ENCODE results near the gene R3HCC1L.

R3HCC1L gene

DNA sequence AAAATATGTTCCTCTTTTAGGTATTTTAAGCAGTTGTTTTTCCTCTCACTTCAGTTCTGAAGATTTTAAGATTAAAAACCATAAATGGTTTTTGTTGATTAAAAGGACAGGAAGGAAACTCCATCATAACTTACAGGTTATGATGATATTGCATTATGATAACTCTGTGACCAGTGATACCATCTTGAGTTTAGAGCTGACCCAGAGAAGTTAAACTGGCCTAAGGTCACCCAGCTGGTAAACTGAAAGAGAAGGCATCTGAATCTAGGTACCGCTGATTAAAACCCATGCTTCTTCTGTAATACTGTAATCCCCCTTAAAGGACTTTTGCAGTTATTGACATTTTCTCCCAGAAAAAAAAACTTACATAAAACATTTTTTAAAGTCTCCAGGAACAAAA lies 103.9 kb downstream of the R3HCC1L start:
- FAIRE-seq, result no peak

DNA sequence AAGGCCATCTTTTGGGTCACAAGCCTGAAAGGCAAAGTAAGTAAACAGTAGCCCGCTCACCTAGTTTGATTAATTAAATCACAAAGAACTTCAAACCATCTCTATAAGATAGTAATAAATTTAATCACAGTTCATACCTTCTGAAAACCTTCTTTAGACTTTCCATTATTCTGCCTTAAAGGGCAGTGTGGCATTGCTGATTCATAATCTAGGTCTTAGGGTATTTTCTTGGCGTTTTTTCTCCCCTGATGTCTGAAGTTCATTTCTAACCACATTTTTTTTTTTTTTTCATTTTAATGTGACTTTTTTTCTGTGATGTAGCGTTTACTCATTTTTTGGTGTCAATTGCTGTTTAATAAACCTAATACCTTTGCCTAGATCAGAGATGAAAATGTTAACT lies 106.1 kb downstream of the R3HCC1L start:
- FAIRE-seq, result no peak

DNA sequence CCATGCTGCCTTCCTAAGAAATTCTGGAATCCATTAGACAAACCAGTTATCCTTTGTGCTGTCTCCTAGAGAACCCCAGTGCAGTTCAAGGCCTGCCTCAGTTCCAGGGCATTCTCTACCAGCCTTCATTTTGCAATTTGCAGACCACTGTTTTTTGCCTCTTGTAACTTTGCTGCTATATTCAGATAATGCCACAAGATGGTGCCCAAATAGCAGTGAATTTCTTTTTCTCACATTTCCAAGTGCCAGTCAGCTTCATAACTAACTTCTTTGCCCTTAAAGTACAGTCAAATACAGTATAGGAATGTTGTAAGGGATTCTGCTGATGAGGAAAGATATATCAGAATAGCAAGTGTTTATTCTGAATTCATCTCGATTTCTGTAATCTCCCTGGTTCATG lies 108.4 kb downstream of the R3HCC1L start:
- FAIRE-seq, result no peak

DNA sequence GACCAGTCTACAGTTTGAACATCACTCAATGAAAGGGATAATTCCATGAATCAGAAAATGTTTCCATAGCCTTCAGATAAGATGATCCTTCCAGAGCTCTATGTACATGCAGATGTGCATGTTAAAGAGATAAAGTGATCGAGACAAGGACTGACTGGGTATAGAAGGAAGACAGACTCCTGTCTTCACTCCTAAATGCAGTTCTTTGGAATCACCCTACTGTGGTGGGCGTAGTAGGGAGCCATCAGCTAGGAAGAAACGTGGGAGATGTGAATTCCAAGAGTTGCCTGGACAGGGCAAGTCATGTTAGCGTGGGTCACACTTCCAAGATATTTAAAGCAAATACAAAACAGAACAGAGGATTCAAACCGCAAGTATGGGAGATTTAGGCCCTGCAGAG lies 109.7 kb downstream of the R3HCC1L start:
- FAIRE-seq, result no peak

DNA sequence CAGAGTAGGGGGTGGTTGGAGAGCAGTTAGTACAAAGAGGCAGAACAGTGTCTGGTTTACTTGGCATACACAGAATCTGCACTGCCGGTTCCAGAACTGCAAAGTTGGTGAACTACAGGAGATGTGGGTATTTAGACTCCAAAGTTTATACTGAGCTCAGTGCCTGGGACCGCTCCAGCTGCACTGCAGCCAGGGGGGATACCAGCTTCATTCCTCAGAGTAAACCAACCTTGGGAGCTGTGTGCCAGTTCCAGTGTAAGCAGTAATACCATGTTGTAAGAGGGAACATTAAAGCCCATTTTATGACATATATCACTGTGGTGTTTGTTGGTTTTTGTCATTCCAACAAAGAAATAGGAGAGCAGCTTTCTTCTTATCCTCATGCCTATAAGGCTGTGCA lies 110.1 kb downstream of the R3HCC1L start:
- no peak for FAIRE-seq

DNA sequence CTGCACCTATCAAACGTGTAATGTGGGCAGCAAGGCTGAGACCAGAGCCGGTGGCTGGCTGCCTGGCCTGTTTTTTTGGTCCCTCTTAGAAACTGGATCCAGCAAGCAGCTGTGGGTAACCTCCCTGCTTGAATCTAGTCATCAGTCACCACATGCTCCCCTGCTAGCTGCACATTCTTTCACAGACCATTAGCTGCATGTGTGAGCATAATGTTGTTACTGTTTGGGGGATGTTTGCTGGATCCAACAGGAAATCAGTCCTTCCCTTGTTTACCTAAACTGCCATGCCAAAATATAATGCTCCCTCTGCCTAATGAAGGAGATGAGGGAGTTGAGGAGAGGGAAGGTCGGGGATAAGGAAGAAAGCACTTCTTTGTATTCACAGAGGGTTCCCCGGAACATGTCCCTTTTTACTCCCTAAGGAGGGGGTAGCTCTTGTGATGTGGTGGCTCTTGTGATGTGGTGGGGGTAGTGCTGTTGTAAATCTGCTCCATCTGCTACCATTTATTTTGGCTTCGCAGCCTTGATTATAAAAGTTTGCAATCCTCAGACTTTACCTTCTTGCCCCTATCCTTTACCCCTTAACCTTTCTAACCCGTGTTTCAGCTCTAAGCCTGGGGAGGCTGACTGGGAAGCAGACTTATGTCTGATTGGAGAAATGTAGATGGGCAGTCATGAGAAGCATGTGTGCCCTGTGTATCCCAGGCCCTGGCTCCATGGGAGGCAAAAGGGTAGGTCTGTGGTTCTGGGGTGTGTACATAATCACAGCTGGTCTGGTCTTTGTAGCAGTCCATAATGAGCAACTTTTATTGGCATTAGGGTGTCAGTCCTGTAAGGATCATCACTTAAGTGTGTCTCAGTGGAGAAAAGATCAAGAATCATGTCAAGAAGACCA lies 112.7 kb downstream of the R3HCC1L start:
- no peak for FAIRE-seq

DNA sequence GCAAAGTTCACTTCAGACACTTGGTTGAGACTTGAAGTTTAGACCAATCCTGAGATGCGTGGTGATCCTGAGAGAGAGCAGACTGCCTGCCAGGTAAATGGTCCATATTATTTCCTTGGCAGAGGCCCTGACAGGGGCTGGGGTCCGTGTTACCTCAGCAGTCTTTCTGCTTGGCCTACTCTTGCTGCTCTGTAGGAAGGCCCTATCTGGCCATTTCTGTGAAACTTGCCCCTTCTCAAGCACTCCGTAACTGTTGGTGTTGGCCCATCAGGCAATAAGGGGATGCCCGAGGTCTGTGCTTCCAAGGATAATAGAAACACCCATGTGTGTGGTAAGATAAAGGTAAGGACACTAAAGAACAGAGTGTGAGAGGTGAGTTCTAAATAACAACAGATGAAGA lies 113.6 kb downstream of the R3HCC1L start:
- FAIRE-seq, result no peak

DNA sequence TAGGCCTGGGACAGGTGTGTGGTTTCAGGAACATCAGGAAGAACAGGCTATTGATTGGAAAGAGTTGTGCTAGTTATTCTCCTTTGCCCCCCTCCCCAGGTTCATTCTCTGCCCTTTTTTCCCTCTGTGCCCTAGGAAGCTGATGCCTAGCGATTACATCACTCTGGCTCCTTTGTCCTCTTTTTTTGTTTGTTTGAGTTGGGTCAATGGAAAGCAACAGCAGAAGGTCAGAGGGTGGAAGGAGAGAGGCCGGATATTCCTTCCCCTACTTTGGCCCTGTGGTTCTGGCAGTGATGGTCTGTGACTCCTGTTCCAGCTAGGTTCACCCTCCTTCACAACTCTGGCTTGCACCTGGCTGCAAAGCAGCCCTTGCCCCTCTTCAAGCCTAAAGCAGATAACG lies 114.7 kb downstream of the R3HCC1L start:
- no peak for FAIRE-seq

DNA sequence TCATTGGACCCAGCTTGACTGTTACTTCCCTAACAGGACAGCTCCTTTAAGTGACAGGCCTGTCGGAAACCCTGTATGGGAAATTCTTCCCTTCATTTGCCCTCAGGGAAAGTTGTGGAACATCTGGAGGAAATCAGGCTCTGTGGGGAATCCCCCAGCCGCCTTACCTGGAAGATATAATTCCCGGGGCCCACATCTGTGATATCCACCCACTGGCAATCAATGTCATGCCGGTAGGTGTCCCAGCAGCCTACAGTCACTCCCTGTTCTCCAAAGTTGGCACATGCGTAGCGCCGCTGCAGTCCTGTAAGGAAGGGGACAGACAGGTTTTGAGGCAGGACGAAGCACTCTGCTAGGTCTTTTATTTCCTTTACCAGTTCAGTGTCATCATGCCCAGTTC lies 116.9 kb downstream of the R3HCC1L start:
- no peak for FAIRE-seq

DNA sequence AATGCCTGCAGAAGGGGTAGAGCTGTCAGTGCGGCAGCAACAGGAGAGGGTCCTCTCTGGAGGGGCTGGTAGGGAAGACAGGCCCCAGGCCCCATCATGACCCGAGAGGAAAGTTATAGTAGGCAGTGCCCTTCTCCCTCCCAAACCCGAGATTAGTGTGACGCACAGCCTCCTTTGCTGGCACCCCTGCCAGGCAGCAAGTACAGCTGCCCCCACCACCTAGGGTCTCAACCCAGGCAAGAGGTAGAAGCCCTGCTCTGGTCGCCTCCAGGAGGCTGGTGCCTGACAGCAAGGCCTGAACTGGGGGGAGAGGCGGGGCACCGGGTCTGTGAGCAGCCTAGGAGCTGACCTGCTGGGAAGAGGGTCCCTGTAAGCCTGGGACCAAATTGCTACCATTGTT lies 118.0 kb downstream of the R3HCC1L start:
- FAIRE-seq, result no peak

DNA sequence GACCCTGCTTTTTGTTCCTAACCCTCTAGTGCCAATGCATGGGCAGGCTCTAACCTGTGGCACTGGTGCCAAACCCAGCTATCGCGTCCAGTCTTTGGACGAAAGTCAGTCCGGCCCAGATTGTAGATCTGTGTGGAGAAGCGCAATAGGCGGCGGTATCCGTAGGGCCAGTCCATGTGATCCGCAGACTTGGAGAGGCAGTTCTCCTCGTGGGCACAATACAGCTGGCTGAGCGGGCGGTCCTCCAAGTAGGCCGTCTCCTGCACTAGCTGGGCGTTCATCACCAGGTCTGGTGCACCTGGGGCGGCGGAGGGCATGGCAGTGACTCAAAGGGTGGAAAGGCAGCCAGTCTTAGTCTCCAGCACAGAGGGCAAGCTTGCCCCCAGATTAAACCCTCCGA lies 119.0 kb downstream of the R3HCC1L start:
- no peak for FAIRE-seq

DNA sequence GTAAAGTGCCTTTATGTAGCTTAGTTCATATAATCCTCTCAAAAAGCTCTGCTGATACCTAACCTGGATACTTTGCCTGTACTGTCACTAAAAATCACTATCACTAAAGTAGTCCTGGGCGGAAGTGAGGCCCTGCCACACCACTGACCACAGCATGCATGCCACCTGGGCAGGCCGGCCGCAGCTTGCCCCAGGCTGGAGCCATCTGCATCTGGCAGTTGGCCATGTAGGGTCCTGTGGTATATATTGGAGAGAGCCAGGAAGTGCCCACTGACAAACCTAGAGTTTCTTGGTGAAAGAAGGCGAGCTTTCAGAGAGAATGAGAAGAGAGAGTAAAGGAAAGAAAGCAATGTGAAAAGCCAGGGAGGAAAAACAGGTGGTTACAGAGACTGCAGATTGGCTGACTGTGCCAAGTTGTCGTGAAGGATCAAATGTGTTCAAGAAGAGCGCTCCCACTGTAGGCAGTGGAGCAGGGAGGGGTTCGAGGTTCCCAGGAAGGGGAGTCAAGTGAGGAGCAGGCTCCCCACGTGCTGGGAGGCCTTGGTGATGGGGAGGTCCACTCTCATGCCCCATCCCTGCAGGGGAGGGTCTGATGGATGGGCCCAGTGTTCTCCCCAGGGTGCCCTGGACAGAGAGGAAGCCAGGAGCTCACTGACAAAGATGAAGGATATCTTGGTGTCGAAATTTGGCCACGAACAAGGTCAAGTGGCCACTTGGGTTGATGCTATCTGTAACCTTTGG lies 119.9 kb downstream of the R3HCC1L start:
- no peak for FAIRE-seq

DNA sequence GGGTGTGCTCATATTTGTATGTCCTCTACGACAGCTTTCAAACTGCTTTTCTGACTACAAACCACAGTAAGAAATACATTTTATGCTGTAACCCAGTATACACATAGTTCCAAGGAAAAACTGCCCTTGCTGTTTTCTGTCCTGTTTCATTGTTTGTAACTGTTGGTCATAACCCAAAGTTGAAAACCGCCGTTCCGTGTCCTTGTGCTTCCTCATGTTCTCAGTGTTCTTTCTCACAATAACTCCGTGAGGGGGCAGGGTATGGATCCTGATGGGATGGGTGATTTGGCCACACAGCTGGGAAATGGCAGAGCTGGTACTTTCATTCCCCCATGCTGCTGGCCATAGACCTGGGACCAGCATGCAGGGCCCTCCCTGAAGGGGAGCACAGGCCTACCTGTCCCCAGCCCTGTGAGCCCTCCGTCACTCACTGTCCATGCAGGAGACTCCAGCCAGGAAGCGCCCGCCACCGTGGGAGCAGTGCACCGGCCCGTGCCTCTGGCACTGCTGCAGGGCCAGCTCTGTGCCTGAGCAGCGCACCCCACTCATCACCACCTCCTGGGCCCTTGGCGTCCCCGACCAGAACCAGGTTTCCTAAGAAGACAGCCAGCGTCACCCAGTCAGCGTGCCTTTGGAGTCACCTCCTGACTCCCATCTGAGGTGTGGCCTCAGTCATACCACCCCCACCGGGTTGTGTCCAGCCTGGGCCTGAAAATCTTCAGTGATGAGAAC lies 120.9 kb downstream of the R3HCC1L start:
- no peak for FAIRE-seq

DNA sequence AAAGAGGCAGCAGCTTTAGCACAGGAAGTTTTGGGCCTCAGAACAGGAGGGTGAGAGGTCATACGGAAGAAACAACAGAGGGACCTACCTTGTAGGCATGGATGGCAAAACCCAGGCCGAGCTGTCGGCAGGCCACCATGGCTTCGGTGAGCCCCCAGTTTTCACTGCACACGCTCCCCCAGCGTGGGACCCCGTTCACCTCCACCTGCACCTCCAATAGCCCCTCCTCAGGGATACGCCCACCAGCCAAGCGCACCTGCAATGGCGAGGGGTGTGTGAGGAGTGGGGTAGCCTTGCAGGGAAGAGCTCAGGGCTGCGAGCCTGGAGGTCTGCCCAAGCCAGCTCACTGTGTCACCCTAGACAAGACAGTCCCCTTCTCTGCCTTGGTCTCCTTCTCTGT lies 122.2 kb downstream of the R3HCC1L start:
- FAIRE-seq, result no peak

DNA sequence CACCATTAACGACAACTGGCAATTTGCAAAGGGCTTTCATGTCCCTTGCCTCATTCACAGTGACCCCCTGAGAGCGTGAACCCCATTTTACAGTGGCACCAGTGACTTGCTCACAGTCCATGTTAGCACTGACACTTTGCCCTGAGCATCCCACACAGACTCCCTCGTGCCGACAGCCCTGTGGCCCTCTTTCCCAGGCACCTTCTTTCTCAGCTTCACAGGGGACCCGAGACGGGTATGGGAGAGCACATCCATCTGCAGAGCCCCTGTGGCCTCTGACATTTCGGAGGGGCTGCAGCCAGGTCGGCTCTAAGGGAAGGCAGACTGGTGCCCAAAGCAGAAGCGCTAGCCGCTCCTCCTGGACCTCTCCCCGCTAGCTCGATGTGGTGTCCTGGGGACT lies 122.7 kb downstream of the R3HCC1L start:
- FAIRE-seq, result no peak

DNA sequence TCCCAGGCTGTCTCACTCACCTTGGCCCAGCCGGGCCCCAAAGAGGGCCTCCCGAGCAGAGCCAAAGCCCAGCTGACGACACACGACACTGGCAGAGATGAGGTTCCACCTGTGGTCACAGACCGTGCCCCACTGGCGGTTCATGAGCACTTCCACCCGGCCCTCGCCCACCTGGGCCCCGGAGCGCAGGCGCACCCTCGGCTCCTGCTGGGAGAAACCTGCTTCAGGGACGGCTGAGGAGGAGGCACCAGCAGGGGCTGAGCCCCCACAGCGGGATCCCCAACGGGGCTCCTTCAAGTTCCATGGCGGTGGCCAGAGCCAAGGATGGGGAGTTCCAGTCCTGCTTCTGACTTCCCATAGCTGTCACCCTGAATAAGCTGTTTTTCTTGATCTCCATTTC lies 123.5 kb downstream of the R3HCC1L start:
- no peak for FAIRE-seq

DNA sequence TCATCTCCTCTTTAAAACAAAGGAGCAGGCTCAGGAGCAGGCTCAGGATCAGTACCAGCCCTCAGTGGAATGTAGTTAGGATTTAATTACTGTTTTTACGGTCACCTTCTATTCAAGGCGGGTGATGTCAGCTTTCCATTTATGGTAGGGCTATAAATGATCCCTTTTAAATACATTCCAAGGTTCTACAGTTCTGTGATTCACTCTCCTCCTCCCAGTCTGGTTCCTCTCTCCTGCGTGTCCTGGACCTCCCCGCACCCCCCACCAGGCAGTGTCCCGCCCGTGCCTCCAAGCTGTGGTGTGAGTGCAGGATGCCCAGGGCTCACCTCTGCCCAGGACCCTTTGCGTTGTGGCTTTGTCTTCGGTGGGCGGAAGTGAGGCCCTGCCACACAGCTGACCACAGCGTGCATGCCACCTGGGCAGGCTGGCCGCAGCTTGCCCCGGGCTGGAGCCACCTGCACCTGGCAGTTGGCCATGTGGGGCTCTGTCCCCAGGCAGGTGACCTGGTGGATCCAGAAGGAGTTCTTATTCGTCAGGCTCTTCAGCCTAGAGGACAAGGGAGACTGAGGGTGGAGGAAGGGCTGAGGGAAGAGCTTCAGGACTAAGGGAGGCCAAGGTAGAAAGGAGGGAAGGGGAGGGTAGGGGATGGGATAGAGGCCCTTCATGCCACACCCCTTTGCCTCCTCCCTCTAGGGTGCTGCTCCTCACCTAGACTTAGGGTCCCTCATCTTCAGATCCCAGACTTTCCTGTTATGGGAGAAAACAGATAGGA lies 124.4 kb downstream of the R3HCC1L start:
- FAIRE-seq, result no peak

DNA sequence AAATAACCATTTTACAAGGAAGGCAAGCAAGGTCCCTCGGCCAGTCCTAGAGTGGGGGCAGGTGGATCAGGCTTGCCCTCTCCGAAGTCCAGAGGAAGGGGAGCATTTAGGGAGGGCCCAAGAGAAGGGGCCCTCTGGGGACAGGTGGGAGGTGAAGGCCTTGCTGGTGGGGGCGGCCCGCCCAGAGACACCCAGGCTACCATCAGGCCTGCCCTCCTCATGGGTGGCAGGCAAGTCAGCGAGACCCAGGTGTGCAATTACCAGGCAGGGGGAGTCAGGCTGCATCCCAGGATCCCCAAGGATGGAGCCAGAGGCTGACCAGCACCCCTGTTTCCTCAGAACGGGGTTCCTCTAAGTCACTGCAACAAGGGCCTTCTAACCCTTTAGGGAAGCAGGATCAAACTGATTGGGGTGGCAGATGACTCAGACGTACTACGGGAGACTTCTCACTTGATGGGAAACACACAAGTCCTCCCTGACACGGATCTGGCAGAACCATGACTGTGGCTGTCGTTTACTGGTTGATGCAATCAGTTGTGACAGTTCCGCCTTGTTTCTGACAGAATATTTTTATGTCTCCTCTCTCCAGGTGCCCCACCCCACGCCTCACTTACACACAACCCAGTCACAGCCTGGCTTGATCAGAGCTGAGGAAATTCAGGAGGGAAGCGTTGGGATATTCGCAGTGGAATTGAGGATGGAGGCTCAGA lies 125.3 kb downstream of the R3HCC1L start:
- no peak for FAIRE-seq

DNA sequence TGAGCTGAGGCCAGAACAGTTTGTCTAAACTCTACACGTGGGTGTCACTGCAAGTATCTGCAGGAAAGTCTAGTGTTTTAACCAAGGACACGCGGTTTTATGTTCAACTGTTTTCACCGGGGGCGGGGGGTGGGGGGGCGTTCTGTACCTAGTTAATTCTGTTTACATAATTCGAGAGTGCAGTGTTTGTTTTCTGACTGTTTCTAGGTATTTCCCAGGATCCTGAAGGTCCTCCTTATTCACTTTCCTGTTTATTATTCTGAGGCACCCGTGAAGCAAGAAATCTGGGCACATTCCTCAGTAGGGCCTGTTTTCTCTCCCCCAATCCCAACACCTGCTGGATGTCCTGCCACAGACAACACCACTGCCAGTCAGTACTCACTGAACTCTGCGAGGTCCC lies 125.9 kb downstream of the R3HCC1L start:
- FAIRE-seq, result no peak

DNA sequence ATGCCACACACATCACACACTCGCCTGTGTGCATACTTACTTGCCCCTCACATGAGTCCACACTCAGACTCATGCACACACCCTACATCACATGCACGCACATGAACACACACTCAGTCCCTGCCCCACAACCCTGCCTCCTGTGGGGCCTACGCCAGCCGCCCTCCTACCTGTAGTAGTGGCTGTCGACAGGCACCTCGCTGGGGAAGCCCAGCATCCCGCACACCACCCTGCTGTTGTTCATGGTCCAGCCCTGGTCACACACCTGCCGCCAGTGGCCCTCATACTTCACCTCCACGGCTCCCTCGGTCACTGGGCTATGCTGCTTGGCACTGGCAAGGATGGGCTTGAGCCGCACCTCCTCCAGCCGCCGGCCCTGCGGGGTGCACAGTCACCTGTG lies 126.3 kb downstream of the R3HCC1L start:
- no peak for FAIRE-seq

DNA sequence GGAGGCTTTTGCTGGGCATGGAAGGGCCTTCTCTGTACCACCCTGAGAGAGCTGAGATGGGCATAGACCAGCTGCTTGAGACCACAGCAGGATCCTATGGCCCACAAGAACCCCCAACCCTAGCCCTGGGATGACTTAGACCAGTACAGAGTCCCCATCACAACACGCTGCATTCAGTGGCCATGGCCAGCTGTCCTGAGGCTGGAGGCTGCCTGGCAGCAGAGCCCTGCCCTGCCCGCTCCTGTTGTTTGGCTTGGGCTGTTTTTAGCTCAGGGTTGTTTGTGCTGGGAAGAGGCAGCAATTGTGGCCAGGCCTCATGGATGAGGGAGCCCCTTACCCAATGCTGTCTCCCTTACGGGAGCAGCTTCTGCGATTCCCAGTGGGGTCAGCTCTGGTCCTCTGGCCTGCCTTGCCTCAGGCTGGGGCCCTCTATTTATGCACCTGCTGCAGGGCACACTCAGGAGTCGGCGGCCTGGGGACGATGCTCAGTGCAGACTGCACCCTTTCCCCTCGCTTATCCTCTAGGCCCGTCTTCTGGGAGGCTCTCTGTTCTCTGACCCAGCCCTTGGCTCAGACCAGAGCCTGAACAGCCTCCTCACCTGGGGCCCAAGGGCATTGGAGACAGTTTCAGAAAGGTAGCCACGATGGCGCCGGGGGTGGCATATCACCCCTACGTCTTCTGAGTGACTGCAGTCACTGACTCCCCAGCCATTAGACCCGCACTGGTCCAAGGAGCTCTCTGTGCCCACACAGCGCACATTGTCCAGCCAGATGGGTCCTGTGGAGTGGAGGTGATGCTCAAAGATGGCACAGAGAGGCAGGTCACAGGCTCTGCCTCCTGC lies 127.2 kb downstream of the R3HCC1L start:
- FAIRE-seq, result no peak
